ENCODE data around the gene ITGB7.
"Not testable (repeated sequence)": the region's sequence is repeated elsewhere in the genome, so short reads cannot be mapped to it uniquely, and the experiment has no call there.

The ITGB7 gene

GRCh38 chr12:53176750-53177149, 30.3 kb downstream of the ITGB7 start:
- no peak for DNase-seq

- DNase-seq, result peak; percentile 81
Measured at GRCh38 chr12:53174881-53175491, 32.1 kb downstream of the ITGB7 start.

- DNase-seq, result no peak
Measured at GRCh38 chr12:53173085-53173715, 33.9 kb downstream of the ITGB7 start.

GRCh38 chr12:53172352-53172751, 34.7 kb downstream of the ITGB7 start:
- DNase-seq, result no peak

- no peak for DNase-seq
Measured at GRCh38 chr12:53171725-53172329, 35.2 kb downstream of the ITGB7 start.

GRCh38 chr12:53170876-53171724, 36.0 kb downstream of the ITGB7 start:
- no peak for DNase-seq

- no peak for DNase-seq
Measured at GRCh38 chr12:53170215-53170614, 36.8 kb downstream of the ITGB7 start.

DNA sequence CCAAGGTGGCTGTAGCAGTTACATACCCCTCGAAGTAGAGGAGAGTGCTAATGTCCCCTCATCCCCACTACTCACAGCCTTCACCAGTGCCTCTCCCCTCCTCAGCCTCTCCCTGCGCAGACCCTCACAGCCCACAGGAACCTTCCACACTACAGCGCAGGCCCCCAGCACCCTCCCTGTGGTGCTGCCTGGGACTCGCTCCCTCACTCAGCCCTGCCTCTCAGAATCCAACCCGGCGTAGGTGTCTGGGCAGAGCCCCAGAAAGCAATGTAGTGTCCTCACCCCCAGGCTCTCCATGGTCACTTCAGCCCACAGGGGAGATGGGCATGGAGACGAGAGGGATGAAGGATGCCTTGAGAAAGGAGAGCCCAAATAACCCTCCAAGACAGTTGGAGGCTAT, 37.4 kb downstream of the ITGB7 start:
- DNase-seq, result no peak

GRCh38 chr12:53166837-53167236, 40.2 kb downstream of the ITGB7 start:
- DNase-seq, result no peak

DNA sequence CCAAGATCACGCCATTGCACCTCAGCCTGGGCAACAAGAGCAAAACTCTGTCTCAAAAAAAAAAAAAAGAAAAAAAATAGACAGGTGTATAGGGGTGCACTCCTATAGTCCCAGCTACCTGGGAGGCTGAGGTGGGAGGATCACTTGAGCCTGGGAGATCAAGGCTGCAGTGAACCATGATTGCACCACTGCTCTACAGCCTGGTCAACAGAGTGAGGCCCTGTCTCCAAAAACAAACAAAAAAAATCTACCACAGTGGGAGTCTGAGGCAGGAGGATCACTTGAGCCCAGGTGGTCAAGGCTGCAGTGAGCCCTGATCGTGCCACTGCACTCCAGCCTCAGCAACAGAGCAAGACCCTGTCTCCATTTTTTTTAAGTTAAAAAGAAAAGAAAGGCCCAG, 44.0 kb downstream of the ITGB7 start:
- DNase-seq, result not testable (repeated sequence)

DNA sequence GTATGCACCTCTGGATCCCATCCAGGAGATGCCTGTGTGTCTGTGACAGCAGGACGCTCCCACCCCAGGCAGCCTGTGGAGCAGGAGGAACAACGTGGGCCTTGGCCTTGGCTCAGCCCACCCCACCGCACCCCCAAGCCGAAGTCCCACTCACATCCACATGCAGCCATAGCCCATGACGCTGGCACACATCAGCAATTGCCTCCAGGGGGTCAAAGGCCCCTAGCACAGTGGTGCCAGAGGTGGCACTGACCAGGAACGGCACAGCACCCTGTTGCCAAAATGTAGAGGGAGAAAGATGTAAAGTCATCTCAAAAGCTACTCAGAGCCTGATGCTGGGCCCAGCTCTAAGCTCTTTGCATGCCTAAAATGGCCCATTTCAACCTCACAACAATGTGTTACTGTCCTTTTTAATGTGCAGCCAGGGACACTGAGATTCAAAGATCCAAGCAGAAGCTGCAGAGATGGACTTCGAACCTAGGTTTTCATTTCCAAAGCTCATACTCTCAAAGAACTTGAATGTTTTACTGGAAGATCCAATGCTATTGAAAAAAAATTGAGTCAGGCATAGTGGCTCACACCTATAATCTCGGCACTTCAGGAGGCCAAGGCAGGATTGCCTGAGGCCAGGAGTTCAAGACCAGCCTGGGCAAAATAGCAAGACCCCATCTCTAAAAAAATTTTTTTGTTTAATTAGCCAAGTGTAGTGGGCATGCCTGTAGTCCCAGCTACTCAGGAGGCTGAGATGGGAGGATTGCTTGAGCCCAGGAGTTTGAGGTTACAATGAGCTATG, 45.7 kb downstream of the ITGB7 start:
- no peak for DNase-seq

GRCh38 chr12:53160673-53161072, 46.4 kb downstream of the ITGB7 start:
- no peak for DNase-seq

GRCh38 chr12:53160000-53160399, 47.1 kb downstream of the ITGB7 start:
- DNase-seq, result no peak

DNA sequence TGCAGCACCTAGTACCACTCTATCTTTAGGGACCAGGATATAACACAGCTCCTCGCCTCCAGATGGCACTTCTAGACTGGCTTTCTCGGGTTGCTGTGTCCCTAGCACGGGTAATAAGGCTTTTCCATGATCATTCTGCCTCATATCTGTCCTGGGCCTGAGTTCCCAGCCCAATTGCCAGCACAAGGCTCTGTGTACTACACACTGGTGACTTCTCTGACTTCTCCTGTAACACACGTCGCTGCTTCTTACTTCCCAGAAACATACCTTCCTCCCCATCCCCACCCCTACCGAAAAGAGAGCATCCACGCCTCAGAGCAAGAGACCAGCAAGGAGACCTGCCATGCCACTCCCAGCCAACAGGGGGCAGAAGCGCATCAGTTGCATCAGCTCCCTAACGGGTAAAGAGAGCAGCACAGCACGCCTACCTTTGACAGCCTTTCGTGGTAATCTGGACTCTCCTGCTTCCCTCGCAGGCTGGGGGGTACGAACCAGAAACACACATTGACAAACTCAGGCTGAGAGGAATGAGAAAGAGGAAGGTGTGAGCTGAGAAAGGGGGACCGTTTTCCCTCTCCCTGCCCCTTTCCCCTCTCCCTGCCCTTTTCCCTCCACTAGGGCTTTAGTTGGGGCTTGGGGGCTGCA, 47.7 kb downstream of the ITGB7 start:
- peak; percentile 50 for DNase-seq

GRCh38 chr12:53152390-53152789, 54.7 kb downstream of the ITGB7 start:
- DNase-seq, result no peak

DNA sequence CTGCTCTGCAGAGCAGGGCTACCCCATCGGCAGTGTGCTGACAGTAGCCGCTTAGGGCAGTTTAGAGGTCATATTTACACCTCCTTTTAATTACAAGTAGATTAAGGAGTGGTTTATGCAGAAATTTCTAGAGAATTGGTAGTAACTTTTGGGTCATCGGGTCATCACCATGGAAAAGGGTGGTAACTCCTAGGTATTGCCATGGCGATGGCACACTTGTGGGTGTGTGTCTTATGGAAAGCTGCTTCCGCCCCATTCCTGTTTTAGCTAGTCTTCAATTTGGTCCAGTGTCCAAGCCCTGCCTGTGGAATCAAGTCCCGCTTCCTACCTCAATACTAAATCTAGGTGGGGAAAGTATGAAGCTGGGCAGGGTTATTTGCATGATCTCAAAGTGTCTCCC, 56.0 kb downstream of the ITGB7 start:
- DNase-seq, result no peak

DNA sequence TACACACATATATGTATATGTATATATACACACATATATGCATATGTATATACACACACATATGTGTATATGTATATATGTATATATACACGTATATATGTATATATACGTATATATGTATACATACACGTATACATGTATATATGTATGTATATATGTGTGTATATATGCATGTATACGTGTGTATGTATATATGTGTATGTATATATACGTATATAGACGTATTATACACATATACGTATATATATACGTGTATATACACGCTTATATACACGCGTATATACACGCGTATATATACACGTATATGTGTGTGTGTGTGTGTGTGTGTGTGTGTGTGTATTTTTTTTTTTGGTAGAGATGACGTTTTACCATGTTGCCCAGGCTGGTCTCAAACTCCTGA, 59.4 kb downstream of the ITGB7 start:
- DNase-seq, result no peak

GRCh38 chr12:53147181-53147580, 59.9 kb downstream of the ITGB7 start:
- DNase-seq, result no peak

DNA sequence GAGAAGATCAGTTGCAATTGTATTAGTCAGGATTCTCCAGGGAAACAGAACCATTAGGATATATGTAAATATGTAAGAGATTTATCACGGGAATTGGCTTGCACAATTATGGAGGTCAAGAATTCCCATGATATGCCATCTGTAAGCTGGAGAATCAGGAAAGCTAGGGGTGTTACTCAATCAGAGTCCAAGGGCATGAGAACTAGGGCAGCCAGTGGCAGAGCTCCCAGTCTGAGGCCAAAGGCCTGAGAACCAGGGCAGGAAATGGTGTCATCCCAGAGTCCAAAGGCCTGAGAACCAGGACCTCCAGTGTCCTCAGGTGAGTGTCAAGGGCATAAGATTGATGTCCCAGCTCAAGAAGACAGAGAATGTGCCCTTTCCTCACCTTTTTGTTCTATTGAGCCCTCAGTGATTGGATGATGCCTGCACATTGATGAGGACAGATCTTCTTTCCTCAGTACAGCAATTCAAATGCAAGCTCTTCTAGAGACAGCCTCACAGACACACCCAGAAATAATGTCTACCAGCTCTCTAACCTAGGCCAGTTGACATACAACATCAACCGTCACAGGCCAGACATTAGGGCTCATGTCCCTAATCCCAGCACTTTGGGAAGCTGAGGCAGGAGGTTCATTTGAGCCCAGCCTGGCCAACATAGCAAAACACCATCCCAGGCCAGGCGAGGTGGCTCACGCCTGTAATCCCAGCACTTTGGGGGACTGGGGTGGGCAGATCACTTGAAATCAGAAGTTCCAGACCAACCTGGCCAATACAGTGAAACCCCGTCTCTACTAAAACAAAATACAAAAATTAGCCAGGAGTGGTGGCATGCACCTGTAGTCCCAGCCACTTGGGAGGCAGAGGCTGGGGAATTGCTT, 61.4 kb downstream of the ITGB7 start:
- DNase-seq, result no peak

DNA sequence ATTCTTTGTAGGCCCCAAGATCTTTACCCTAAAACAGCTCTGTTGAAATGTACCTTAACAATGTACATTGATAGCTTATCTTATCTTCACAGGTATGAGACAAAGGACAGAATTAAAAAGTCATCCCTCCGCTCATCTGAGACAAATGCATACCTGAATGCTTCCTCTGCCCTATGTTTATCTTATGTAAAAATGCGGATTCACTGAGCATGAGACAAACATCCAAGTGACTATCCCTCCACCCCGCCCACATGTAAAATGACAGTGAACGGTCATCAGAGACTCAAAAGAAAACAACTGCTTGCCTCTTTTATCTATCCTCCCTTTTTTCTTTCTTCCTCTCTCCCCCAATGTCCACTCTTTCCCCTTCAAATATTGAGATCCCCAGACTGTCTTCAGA, 63.7 kb downstream of the ITGB7 start:
- DNase-seq, result no peak
